CD4-positive, alpha-beta T cell treated with Interferon alpha-2 for 1 hour (primary cell): ENCODE results near the gene TSPAN4.

Experiments
- DNase-seq, 2 donors: peaks; one replicate each; pipeline ENCODE4 v3.0.0-alpha.2; 2020 to 2022

The TSPAN4 gene

GRCh38 chr11:804599-804964 lies 38.1 kb upstream of the TSPAN4 start:
- no peak for DNase-seq

- DNase-seq: peak in 1 of 2 donors; percentile 69
Measured at GRCh38 chr11:808427-809286, 34.0 kb upstream of the TSPAN4 start.

GRCh38 chr11:809287-810039 lies 33.2 kb upstream of the TSPAN4 start, which contains the start of gene RPLP2:
Gene RPLP2 (plus strand): TSS chr11:809967. CDS start chr11:810235, 268 bp downstream.
- peak; percentile 96 to 97 for DNase-seq

GRCh38 chr11:810040-810567 lies 32.5 kb upstream of the TSPAN4 start:
- DNase-seq: no peak

- no peak for DNase-seq
Measured at GRCh38 chr11:811446-812245, 31.0 kb upstream of the TSPAN4 start.

GRCh38 chr11:812390-812789 lies 30.3 kb upstream of the TSPAN4 start:
- DNase-seq: no peak

GRCh38 chr11:813072-813455 lies 29.6 kb upstream of the TSPAN4 start:
- DNase-seq: no peak

GRCh38 chr11:813456-814096 lies 29.1 kb upstream of the TSPAN4 start:
- DNase-seq: no peak

- DNase-seq: no peak
Measured at GRCh38 chr11:815675-816432, 26.8 kb upstream of the TSPAN4 start.

- no peak for DNase-seq
Measured at GRCh38 chr11:816433-816779, 26.2 kb upstream of the TSPAN4 start.

- no peak for DNase-seq
Measured at GRCh38 chr11:818396-819128, 24.1 kb upstream of the TSPAN4 start, which contains the start of gene PNPLA2. Gene PNPLA2 (plus strand): TSS chr11:818914. CDS start chr11:819719, 805 bp downstream.

- peak; percentile 92 to 95 for DNase-seq
Measured at GRCh38 chr11:819129-819931, 23.3 kb upstream of the TSPAN4 start.

GRCh38 chr11:819943-820649 lies 22.6 kb upstream of the TSPAN4 start:
- peak; percentile 95 to 96 for DNase-seq

GRCh38 chr11:820655-821511 lies 21.8 kb upstream of the TSPAN4 start:
- peak in 1 of 2 donors; percentile 58 for DNase-seq

- peak in 1 of 2 donors; percentile 35 for DNase-seq
Measured at GRCh38 chr11:821512-822371, 20.9 kb upstream of the TSPAN4 start.

GRCh38 chr11:823441-824291 lies 19.0 kb upstream of the TSPAN4 start:
- DNase-seq: no peak
